NCI-H2196 treated with DMSO at 0.1 percent for 48 hours (cell line): ENCODE results near the gene MCM3AP.
A peak's percentile ranks its signal among the peaks of the same experiment; 100 is the strongest.
"Not testable (repeated sequence)": the region's sequence is repeated elsewhere in the genome, so short reads cannot be mapped to it uniquely, and the experiment has no call there.

ENCODE experiments used
- DNase-seq: peaks from one replicate; lab custom pipeline; 2025; ENCODE audit not compliant: unreplicated experiment; lab: John Stamatoyannopoulos, UW

Gene MCM3AP

GRCh38 chr21:46243960-46244361 is 41.5 kb downstream of the MCM3AP start:
- DNase-seq: no peak

- no peak for DNase-seq
Observed at GRCh38 chr21:46243325-46243724, 42.1 kb downstream of the MCM3AP start.

- DNase-seq: not testable (repeated sequence)
Observed at GRCh38 chr21:46241577-46241976, 43.8 kb downstream of the MCM3AP start.

GRCh38 chr21:46239817-46240325 is 45.5 kb downstream of the MCM3AP start:
- no peak for DNase-seq

GRCh38 chr21:46237474-46237873 is 47.9 kb downstream of the MCM3AP start:
- no peak for DNase-seq

- no peak for DNase-seq
Observed at GRCh38 chr21:46234436-46234950, 50.9 kb downstream of the MCM3AP start.

GRCh38 chr21:46229923-46230260 is 55.5 kb downstream of the MCM3AP start:
- no peak for DNase-seq

GRCh38 chr21:46229133-46229922 is 56.1 kb downstream of the MCM3AP start:
- no peak for DNase-seq

GRCh38 chr21:46228345-46229051 is 56.9 kb downstream of the MCM3AP start, which contains the start of gene LSS:
Gene LSS, minus strand, starts transcription at chr21:46228774. Its CDS starts 29 bp downstream, at chr21:46228745.
- peak; percentile 89 for DNase-seq

GRCh38 chr21:46227811-46228344 is 57.5 kb downstream of the MCM3AP start:
- DNase-seq: no peak

- no peak for DNase-seq
Observed at GRCh38 chr21:46226920-46227599, 58.4 kb downstream of the MCM3AP start.

GRCh38 chr21:46226146-46226545 is 59.3 kb downstream of the MCM3AP start:
- no peak for DNase-seq

GRCh38 chr21:46223661-46224060 is 61.8 kb downstream of the MCM3AP start:
- not testable (repeated sequence) for DNase-seq

GRCh38 chr21:46223217-46223616 is 62.2 kb downstream of the MCM3AP start:
- DNase-seq: no peak

GRCh38 chr21:46222436-46223116 is 62.8 kb downstream of the MCM3AP start:
- DNase-seq: no peak

- no peak for DNase-seq
Observed at GRCh38 chr21:46221664-46222435, 63.6 kb downstream of the MCM3AP start.

- no peak for DNase-seq
Observed at GRCh38 chr21:46220847-46221246, 64.6 kb downstream of the MCM3AP start.

- DNase-seq: no peak
Observed at GRCh38 chr21:46220275-46220810, 65.1 kb downstream of the MCM3AP start.

- no peak for DNase-seq
Observed at GRCh38 chr21:46219591-46220239, 65.7 kb downstream of the MCM3AP start.
